Calu3 (cell line): Measurements from ENCODE around the gene TSHZ1. TPM values are rescaled to one million over a fixed set of nuclear protein-coding genes. Genes with fewer than 3 reads are reported as not detected.
"Not testable (repeated sequence)": the region's sequence is repeated elsewhere in the genome, so short reads cannot be mapped to it uniquely, and the experiment has no call there.

Source experiments
- BruUV-seq: library from RNA; stranded (reverse); fragments of 400-500 nt; replicated peaks from 2 replicates; lab custom pipeline; 2021; lab: Mats Ljungman, UMichigan
- CTCF ChIA-PET: fragments of 300-600 bp; sonication (Branson Sonifier 250); formaldehyde crosslinking; loops from one replicate; lab custom pipeline; 2022; ENCODE audit warnings: antibody characterized with exemption; lab: Charles Lee
- DNase-seq: peaks from one replicate; pipeline ENCODE4 v3.0.0; 2022
- H3K27ac Mint-ChIP-seq: one replicate; pipeline ENCODE4 v1.8.0; 2022; ENCODE audit warnings: mixed read lengths; ENCODE audit not compliant: unreplicated experiment
- H3K27me3 Mint-ChIP-seq: one replicate; pipeline ENCODE4 v1.8.0; 2022; ENCODE audit warnings: mixed read lengths; ENCODE audit not compliant: unreplicated experiment
- H3K36me3 Mint-ChIP-seq: one replicate; pipeline ENCODE4 v1.8.0; 2022; ENCODE audit warnings: mild to moderate bottlenecking, moderate library complexity, mixed read lengths; ENCODE audit not compliant: insufficient read depth, unreplicated experiment
- H3K4me1 Mint-ChIP-seq: one replicate; pipeline ENCODE4 v1.8.0; 2022; ENCODE audit warnings: mild to moderate bottlenecking, low read depth, mixed read lengths; ENCODE audit not compliant: unreplicated experiment
- H3K4me3 Mint-ChIP-seq: one replicate; pipeline ENCODE4 v1.8.0; 2022; ENCODE audit warnings: mild to moderate bottlenecking, low read depth, moderate library complexity, mixed read lengths; ENCODE audit not compliant: unreplicated experiment
- H3K9me3 Mint-ChIP-seq: one replicate; pipeline ENCODE4 v1.8.0; 2022; ENCODE audit warnings: low read depth, mixed read lengths; ENCODE audit not compliant: unreplicated experiment
- CTCF ChIP-seq: fragments of 200-600 bp; IDR thresholded peaks from one replicate; pipeline ENCODE4 v1.8.0; 2022; ENCODE audit warnings: antibody characterized with exemption; ENCODE audit not compliant: unreplicated experiment
- intact Hi-C: fragments of 100-400 bp; cut with micrococcal nuclease; formaldehyde crosslinking; loops from one replicate; pipeline ENCODE4 v1.10.0; 2022; ENCODE audit not compliant: unreplicated experiment
- total RNA-seq: library from RNA; stranded (reverse); gene quantifications from 2 replicates; pipeline ENCODE4 v1.2.3, GENCODE V29; 2022

TSHZ1 gene
- total RNA-seq, 1 experiment from 2014 or later, result 10.8 TPM

DNA sequence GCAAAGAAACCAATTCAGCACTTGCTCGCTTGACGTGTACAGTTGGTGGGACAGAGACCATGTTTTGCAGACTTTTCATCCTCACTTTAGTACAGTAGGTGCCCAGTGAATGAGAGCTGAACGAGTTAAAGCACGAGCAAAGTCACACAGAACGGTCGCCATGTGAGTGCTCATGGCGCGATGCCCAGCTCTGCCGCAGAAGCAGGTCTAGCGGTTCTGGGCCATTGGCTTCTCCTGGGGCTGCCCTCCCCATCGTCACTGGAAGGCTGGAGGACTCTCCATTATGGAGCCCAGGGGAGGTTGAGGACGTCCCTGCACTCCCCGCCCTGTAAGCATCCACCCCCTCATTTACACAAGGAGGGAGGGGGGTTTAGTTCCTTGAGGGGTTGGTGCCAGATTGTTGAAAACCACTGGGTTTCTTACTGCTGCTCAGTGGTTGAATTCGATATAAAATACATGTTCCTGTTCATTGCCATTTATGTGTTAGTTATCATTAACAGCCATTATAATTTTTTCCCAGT is 26.6 kb upstream of the TSHZ1 start:
- Mint-ChIP-seq H3K36me3 (peaks cover 6% of the 10 kb centered on the region), H3K27ac (no peak overlapping the region), H3K9me3 (peaks cover 4% of the 10 kb centered on the region), H3K27me3 (no peaks in the 10 kb centered on the region), H3K4me1 (peaks cover 32% of the 10 kb centered on the region), H3K4me3 (no peak overlapping the region)
- CTCF ChIA-PET, result interaction anchor here (0.6 kb wide), 1 partner anchor 12 kb away, joined by 4 read pairs; no protein-coding TSS in a partner anchor
- BruUV-seq, result no TSS peak
- intact Hi-C loops, result no loop called here
- no peak for TF ChIP-seq CTCF
- DNase-seq, result no peak

DNA sequence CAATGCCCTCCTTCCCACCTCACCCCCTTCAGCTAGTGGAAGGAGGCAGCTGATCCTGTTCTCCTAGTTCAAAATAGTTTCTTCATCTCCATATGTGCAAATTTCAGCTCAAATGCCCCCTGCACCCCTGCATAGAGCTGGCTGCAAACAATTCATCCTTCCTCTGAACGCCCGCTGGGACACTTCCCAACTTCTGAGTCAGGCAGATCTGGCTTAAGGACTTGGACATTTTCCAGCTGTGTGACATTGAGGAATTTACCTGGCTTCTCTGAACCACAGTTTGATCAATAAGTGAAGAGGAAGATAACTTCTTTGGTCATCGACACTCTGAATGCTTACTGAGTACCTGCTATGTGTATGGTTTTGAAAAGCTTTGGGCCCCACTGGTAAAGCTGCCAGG is 25.1 kb upstream of the TSHZ1 start:
- H3K36me3 Mint-ChIP-seq, result peaks cover 6% of the 10 kb centered on the region
- intact Hi-C loops, result no loop called here
- TF ChIP-seq CTCF, result no peak
- H3K27ac Mint-ChIP-seq, result peak overlapping the region; percentile 37
- CTCF ChIA-PET, result interaction anchor here (1.1 kb wide), 1 partner anchor 45 kb away, joined by 3 read pairs; no protein-coding TSS in a partner anchor
- peaks cover 32% of the 10 kb centered on the region for H3K4me1 Mint-ChIP-seq
- H3K4me3 Mint-ChIP-seq, result no peak overlapping the region
- no peak for DNase-seq
- no peaks in the 10 kb centered on the region for H3K27me3 Mint-ChIP-seq
- no TSS peak for BruUV-seq
- H3K9me3 Mint-ChIP-seq, result peaks cover 4% of the 10 kb centered on the region

DNA sequence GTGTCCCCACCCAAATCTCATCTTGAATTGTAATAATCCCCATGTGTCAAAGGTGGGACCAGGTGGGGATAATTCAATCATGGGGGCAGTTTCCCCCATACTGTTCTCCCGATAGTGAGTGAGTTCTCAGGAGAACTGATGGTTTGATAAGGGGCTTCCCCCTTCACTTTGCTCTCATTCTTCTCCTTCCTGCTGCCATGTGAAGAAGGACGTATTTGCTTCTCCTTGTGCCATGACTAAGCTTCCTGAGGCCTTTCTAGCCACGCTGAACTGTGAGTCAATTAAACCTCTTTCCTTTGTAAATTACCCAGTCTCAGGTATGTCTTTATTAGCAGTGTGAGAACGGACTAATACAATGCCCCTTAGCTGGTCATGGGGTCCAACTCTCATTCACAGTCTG is 22.9 kb upstream of the TSHZ1 start:
- BruUV-seq, result not testable (repeated sequence)

DNA sequence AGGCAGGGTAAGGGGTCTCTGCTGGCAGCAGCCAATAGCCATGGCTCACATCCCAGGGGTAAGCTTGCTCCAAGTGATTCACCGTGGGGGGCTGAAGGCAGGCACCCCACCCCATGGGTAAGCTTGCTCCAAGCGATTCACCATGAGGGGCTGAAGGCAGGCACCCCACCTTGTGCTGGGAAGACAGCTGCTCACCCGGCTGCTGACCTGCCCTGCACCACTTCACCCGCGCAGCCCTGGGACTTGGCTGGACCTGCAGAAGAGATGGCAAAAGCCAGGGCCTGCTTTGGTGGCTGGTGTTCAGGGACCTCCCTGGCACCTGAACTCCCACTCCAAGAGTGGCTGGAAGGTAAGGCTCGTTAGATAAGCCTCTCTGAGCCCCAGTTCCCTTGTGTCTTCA is 20.9 kb upstream of the TSHZ1 start:
- Mint-ChIP-seq H3K27ac (no peak overlapping the region), H3K4me1 (peaks cover 17% of the 10 kb centered on the region), H3K36me3 (no peaks in the 10 kb centered on the region), H3K4me3 (no peak overlapping the region), H3K9me3 (peaks cover 4% of the 10 kb centered on the region), H3K27me3 (no peaks in the 10 kb centered on the region)
- intact Hi-C loops, result no loop called here
- no peak for TF ChIP-seq CTCF
- no TSS peak for BruUV-seq
- CTCF ChIA-PET, result no interaction called here
- DNase-seq, result no peak

More for the DNA sequence above, 22.9 kb upstream of the TSHZ1 start:
- H3K36me3 Mint-ChIP-seq, H3K27ac Mint-ChIP-seq, H3K9me3 Mint-ChIP-seq, DNase-seq, CTCF ChIA-PET, H3K4me3 Mint-ChIP-seq, H3K27me3 Mint-ChIP-seq, intact Hi-C loops: not testable (repeated sequence)
- H3K4me1 Mint-ChIP-seq, result peaks cover 32% of the 10 kb centered on the region

GRCh38 chr18:75192899-75193298 is 17.7 kb upstream of the TSHZ1 start:
- DNase-seq, result no peak
- CTCF ChIA-PET, result no interaction called here
- Mint-ChIP-seq H3K4me1 (no peaks in the 10 kb centered on the region), H3K27ac (no peak overlapping the region), H3K36me3 (no peaks in the 10 kb centered on the region), H3K4me3 (no peak overlapping the region), H3K27me3 (no peaks in the 10 kb centered on the region), H3K9me3 (peaks cover under 1% of the 10 kb centered on the region)
- intact Hi-C loops, result no loop called here
- BruUV-seq, result no TSS peak
- no peak for TF ChIP-seq CTCF
